Trophoblast cell (in vitro differentiated cells and primary cell): ENCODE results near the gene KLK4.
A peak's percentile ranks its signal among the peaks of the same experiment; 100 is the strongest.

ENCODE experiments used
- DNase-seq, 2 donors: peaks; one replicate each; pipeline ENCODE4 v3.0.0-alpha.2; 2016
- H2AFZ ChIP-seq: 2 replicates; pipeline ENCODE4 v1.6.1; 2013; ENCODE audit warnings: low read length, moderate library complexity, mild to moderate bottlenecking; ENCODE audit not compliant: insufficient read depth, poor library complexity
- H2AK5ac ChIP-seq: 2 replicates; pipeline ENCODE4 v1.6.1; 2013; ENCODE audit warnings: mild to moderate bottlenecking, low read length
- H2BK120ac ChIP-seq: 2 replicates; pipeline ENCODE4 v1.6.1; 2013; ENCODE audit warnings: low read length, mild to moderate bottlenecking, moderate library complexity; ENCODE audit not compliant: insufficient read depth, poor library complexity
- H2BK12ac ChIP-seq: 2 replicates; pipeline ENCODE4 v1.6.1; 2013; ENCODE audit warnings: mild to moderate bottlenecking, low read length, moderate library complexity
- H2BK5ac ChIP-seq: 2 replicates; pipeline ENCODE4 v1.6.1; 2013; ENCODE audit warnings: low read length, low read depth, moderate library complexity, mild to moderate bottlenecking; ENCODE audit not compliant: poor library complexity
- H3K14ac ChIP-seq: 2 replicates; pipeline ENCODE4 v1.6.1; 2013; ENCODE audit warnings: mild to moderate bottlenecking, low read length
- H3K18ac ChIP-seq: 2 replicates; pipeline ENCODE4 v1.6.1; 2013; ENCODE audit warnings: mild to moderate bottlenecking, low read length
- H3K23ac ChIP-seq: 2 replicates; pipeline ENCODE4 v1.6.1; 2013; ENCODE audit warnings: low read length
- H3K27ac ChIP-seq: 2 replicates; pipeline ENCODE4 v1.5.1; 2013; ENCODE audit warnings: low read depth, mild to moderate bottlenecking, inconsistent platforms, low read length, moderate library complexity
- H3K27me3 ChIP-seq: 2 replicates; pipeline ENCODE4 v1.6.1; 2013; ENCODE audit warnings: inconsistent platforms, mild to moderate bottlenecking, low read length, moderate library complexity; ENCODE audit not compliant: insufficient read depth
- H3K36me3 ChIP-seq, 2 experiments: 1 replicate in 1 of 2; 2 replicates in 1 of 2; pipeline ENCODE4 v1.6.1; 2013; ENCODE audit warnings: low read length in 2 of 2, mild to moderate bottlenecking in 2 of 2, moderate library complexity in 1 of 2; ENCODE audit not compliant: insufficient read depth in 2 of 2, control insufficient read depth in 1 of 2
- H3K4ac ChIP-seq: 2 replicates; pipeline ENCODE4 v1.6.1; 2013; ENCODE audit warnings: low read depth, mild to moderate bottlenecking, low read length, moderate library complexity
- H3K4me1 ChIP-seq, 2 experiments: 1 replicate in 1 of 2; 2 replicates in 1 of 2; pipeline ENCODE4 v1.6.1; 2013; ENCODE audit warnings: low read length in 2 of 2, mild to moderate bottlenecking in 2 of 2, moderate library complexity in 1 of 2; ENCODE audit not compliant: insufficient read depth in 2 of 2, control insufficient read depth in 1 of 2
- H3K4me2 ChIP-seq: 2 replicates; pipeline ENCODE4 v1.6.1; 2013; ENCODE audit warnings: inconsistent platforms, mild to moderate bottlenecking, low read length, moderate library complexity
- H3K4me3 ChIP-seq: 2 replicates; pipeline ENCODE4 v1.5.1; 2013; ENCODE audit warnings: mild to moderate bottlenecking, low read depth, low read length, inconsistent platforms
- H3K79me1 ChIP-seq: one replicate; pipeline ENCODE4 v1.6.1; 2013; ENCODE audit warnings: low read length
- H3K79me2 ChIP-seq: 2 replicates; pipeline ENCODE4 v1.6.1; 2013; ENCODE audit warnings: low read length, mild to moderate bottlenecking; ENCODE audit not compliant: control insufficient read depth, insufficient read depth, poor library complexity
- H3K9ac ChIP-seq: 2 replicates; pipeline ENCODE4 v1.6.1; 2013; ENCODE audit warnings: mild to moderate bottlenecking, low read length
- H3K9me3 ChIP-seq: 2 replicates; pipeline ENCODE4 v1.6.1; 2013; ENCODE audit warnings: low read depth, mild to moderate bottlenecking, control low read depth, inconsistent platforms, low read length; ENCODE audit not compliant: insufficient read depth
- H4K12ac ChIP-seq: 2 replicates; pipeline ENCODE4 v1.6.1; 2013; ENCODE audit warnings: low read depth, mild to moderate bottlenecking, low read length, moderate library complexity
- H4K8ac ChIP-seq: 2 replicates; pipeline ENCODE4 v1.6.1; 2013; ENCODE audit warnings: low read depth, mild to moderate bottlenecking, low read length, moderate library complexity
- H4K91ac ChIP-seq: one replicate; pipeline ENCODE4 v1.6.1; 2013; ENCODE audit warnings: low read depth, mild to moderate bottlenecking, low read length, moderate library complexity
- WGBS: extraction: QIAGEN DNeasy Blood & Tissue Kit; methylation state at CpG from one replicate; pipeline ENCODE4 v1.1.7; 2013; ENCODE audit warnings: missing lambda C conversion rate; ENCODE audit not compliant: insufficient read length, insufficient coverage; ENCODE audit errors: extremely low coverage; 5-methylcytosine and 5-hydroxymethylcytosine counted together

The KLK4 gene

DNA sequence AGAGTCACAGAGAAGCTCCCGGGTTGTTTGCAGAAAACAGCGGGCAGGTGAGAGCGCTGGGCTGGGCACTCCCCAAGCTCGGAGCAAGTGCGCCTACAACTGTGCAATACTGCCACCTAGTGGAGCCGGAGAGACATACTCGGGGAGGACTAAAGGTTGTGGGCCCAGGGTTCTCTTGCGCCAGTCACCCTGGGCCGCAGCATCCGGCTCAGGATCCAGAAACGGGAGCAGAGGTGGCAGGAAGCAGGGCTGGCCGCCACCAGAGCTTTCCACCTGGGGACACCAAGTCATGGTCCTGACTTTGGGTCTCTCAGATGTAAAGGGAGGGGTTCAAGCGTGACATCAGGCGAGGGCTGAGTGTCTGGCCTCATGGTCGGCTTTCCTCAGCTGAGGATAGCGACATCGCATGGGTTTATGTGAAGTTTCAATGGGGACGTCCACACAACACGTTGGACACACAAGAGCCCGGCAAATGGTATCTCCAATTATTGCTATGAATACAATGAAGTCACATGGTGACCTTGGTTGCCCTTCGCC lies 11.2 kb upstream of the KLK4 start:
- no peak overlapping the region for H4K8ac ChIP-seq
- H3K9ac ChIP-seq = no peak overlapping the region
- no peak overlapping the region for H2AFZ ChIP-seq
- no peak overlapping the region for H4K12ac ChIP-seq
- H3K27me3 ChIP-seq = no peaks in the 10 kb centered on the region
- DNase-seq = peak; percentile 77 to 95
- no peak overlapping the region for H2BK120ac ChIP-seq
- no peak overlapping the region for H3K14ac ChIP-seq
- no peak overlapping the region for H4K91ac ChIP-seq
- no peak overlapping the region for H3K23ac ChIP-seq
- H2BK12ac ChIP-seq = no peak overlapping the region
- H3K4me3 ChIP-seq = no peak overlapping the region
- H3K36me3 ChIP-seq = no peaks in the 10 kb centered on the region
- no peaks in the 10 kb centered on the region for H3K79me1 ChIP-seq
- H3K4me2 ChIP-seq = no peak overlapping the region
- H3K4ac ChIP-seq = no peak overlapping the region
- no CpG with 5 or more reads among the region's 21 CpGs for whole genome bisulfite sequencing
- no peak overlapping the region for H3K27ac ChIP-seq
- no peaks in the 10 kb centered on the region for H3K4me1 ChIP-seq
- no peak overlapping the region for H3K18ac ChIP-seq
- no peaks in the 10 kb centered on the region for H3K9me3 ChIP-seq
- no peaks in the 10 kb centered on the region for H3K79me2 ChIP-seq
- H2AK5ac ChIP-seq = no peak overlapping the region
- no peak overlapping the region for H2BK5ac ChIP-seq

GRCh38 chr19:50921426-50922316 lies 10.5 kb upstream of the KLK4 start:
- no peak overlapping the region for H3K9ac ChIP-seq
- no peak overlapping the region for H2AK5ac ChIP-seq
- no peak overlapping the region for H2BK12ac ChIP-seq
- DNase-seq = no peak
- H3K27me3 ChIP-seq = no peaks in the 10 kb centered on the region
- no peak overlapping the region for H4K12ac ChIP-seq
- H3K4me3 ChIP-seq = no peak overlapping the region
- H3K36me3 ChIP-seq = no peaks in the 10 kb centered on the region
- H3K79me1 ChIP-seq = no peaks in the 10 kb centered on the region
- no peak overlapping the region for H4K91ac ChIP-seq
- H2BK5ac ChIP-seq = no peak overlapping the region
- no peaks in the 10 kb centered on the region for H3K79me2 ChIP-seq
- H3K14ac ChIP-seq = no peak overlapping the region
- no peaks in the 10 kb centered on the region for H3K9me3 ChIP-seq
- H3K27ac ChIP-seq = no peak overlapping the region
- H3K18ac ChIP-seq = no peak overlapping the region
- H3K4ac ChIP-seq = no peak overlapping the region
- H3K4me2 ChIP-seq = no peak overlapping the region
- no peaks in the 10 kb centered on the region for H3K4me1 ChIP-seq
- H4K8ac ChIP-seq = no peak overlapping the region
- no CpG with 5 or more reads among the region's 12 CpGs for WGBS
- no peak overlapping the region for H2BK120ac ChIP-seq
- no peak overlapping the region for H2AFZ ChIP-seq
- no peak overlapping the region for H3K23ac ChIP-seq

GRCh38 chr19:50916069-50916468 lies 4.9 kb upstream of the KLK4 start:
- no peaks in the 10 kb centered on the region for H3K4me1 ChIP-seq
- H3K14ac ChIP-seq = no peak overlapping the region
- no peaks in the 10 kb centered on the region for H3K79me2 ChIP-seq
- H2AFZ ChIP-seq = no peak overlapping the region
- H4K91ac ChIP-seq = no peak overlapping the region
- no peaks in the 10 kb centered on the region for H3K79me1 ChIP-seq
- no peak overlapping the region for H2BK5ac ChIP-seq
- peaks cover 2% of the 10 kb centered on the region for H3K9me3 ChIP-seq
- no peak overlapping the region for H3K18ac ChIP-seq
- H4K12ac ChIP-seq = no peak overlapping the region
- no peak overlapping the region for H4K8ac ChIP-seq
- H3K9ac ChIP-seq = no peak overlapping the region
- H3K23ac ChIP-seq = no peak overlapping the region
- H3K27ac ChIP-seq = no peak overlapping the region
- WGBS = no CpG with 5 or more reads among the region's 2 CpGs
- no peaks in the 10 kb centered on the region for H3K36me3 ChIP-seq
- H3K4ac ChIP-seq = no peak overlapping the region
- no peak overlapping the region for H2BK120ac ChIP-seq
- H3K27me3 ChIP-seq = peaks cover 19% of the 10 kb centered on the region
- H3K4me3 ChIP-seq = no peak overlapping the region
- DNase-seq = no peak
- H2BK12ac ChIP-seq = no peak overlapping the region
- H2AK5ac ChIP-seq = no peak overlapping the region
- no peak overlapping the region for H3K4me2 ChIP-seq

DNA sequence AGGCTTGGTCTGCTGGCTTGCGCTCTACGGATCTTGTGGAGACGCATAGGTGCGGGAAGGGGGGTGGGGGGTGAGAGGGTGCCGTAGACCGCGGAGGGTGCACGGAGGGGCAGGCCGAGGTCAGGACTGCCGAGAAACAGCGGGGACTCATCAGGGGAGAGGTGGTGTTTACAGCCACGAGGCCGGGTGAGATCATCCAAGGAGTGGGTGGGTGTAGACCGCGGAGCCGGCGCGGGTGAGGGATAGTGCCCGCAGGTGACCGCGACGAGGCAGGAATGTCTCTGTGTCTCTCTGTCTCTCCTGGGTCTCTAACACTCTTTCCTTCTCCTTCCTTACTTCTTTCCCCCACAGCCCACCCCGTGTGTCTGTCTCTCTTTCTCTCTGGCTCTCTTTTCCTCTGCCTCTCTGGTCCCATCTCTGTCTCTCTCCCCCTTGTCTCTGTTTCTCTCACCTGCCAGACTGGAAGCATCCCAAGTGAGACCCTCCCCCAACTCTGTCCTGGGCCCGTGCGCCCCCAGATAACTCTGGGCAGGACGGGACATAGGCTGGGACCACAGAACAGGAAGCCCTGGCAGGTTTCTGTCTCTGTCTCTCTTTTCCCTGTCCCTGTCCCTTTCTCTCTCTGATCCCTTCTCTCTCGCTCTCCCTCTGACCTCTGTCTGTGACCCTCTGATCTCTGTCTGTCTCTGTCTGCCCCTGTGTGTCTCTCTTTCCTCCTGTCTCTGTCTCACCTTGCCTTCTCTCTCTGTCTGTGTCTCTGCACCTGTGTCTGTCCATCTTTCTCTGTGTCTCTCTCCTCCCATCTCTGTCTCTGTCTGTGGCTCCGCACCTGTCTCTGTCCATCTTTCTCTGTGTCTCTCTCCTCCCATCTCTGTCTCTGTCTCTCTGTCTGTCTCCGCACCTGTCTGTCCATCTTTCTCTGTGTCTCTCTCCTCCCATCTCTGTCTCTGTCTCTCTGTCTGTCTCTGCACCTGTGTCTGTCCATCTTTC lies 1.8 kb upstream of the KLK4 start:
- Histone ChIP-seq H3K9ac (no peak overlapping the region), H3K4ac (no peak overlapping the region), H3K23ac (no peak overlapping the region), H2BK12ac (no peak overlapping the region), H3K27ac (no peak overlapping the region), H2AFZ (no peak overlapping the region), H3K36me3 (no peaks in the 10 kb centered on the region), H4K8ac (no peak overlapping the region), H2BK120ac (no peak overlapping the region), H3K79me1 (no peaks in the 10 kb centered on the region), H2BK5ac (no peak overlapping the region), H4K12ac (no peak overlapping the region), H3K18ac (no peak overlapping the region), H3K4me1 (peaks cover 0 to 4% of the 10 kb centered on the region in 2 experiments), H4K91ac (no peak overlapping the region), H3K79me2 (no peaks in the 10 kb centered on the region), H3K14ac (no peak overlapping the region), H3K27me3 (peaks cover 21% of the 10 kb centered on the region), H2AK5ac (no peak overlapping the region), H3K4me3 (no peak overlapping the region), H3K4me2 (no peak overlapping the region), H3K9me3 (peaks cover 14% of the 10 kb centered on the region)
- no peak for DNase-seq
- WGBS = no CpG with 5 or more reads among the region's 29 CpGs
